Endothelial cell of umbilical vein (primary cell): ENCODE measurements around the gene QRICH2. TPM values are rescaled to one million over a fixed set of nuclear protein-coding genes. Genes with fewer than 3 reads are reported as not detected.

ENCODE experiments used
- BruUV-seq: library from RNA; stranded (reverse); fragments of 400-500 nt; replicated peaks from 2 replicates; lab custom pipeline; 2021; lab: Mats Ljungman, UMichigan
- CTCF ChIA-PET: fragments of 300-600, 350-600 bp; sonication (Branson Sonifier 250); formaldehyde crosslinking; loops from one replicate; lab custom pipeline; 2021; ENCODE audit warnings: antibody characterized with exemption, inconsistent platforms; lab: Charles Lee
- POLR2A ChIA-PET: fragments of 300-600, 350-600 bp; sonication (Branson Sonifier 250); formaldehyde crosslinking; loops from one replicate; lab custom pipeline; 2021; ENCODE audit warnings: antibody characterized with exemption, inconsistent platforms; lab: Charles Lee
- DNase-seq: peaks from one replicate; pipeline ENCODE4 v3.0.0-alpha.2; 2011; ENCODE audit warnings: low read depth, low spot score
- FAIRE-seq: peaks from 2 replicates; lab custom pipeline; 2011; peaks lifted over from hg19 to GRCh38; lab: Jason Lieb, UNC
- H2AFZ ChIP-seq: 2 replicates; pipeline ENCODE4 v1.6.0; 2012; ENCODE audit warnings: low read depth, low read length, control low read depth, inconsistent platforms
- H3K27ac ChIP-seq: 2 replicates; pipeline ENCODE4 v1.5.1; 2011; ENCODE audit warnings: low read depth, mild to moderate bottlenecking, control low read depth, low read length, moderate library complexity; ENCODE audit not compliant: insufficient read depth
- H3K27me3 ChIP-seq, 2 experiments: 2 replicates each; pipeline versions ENCODE4 v1.6.0 to v1.6.1; 2011; ENCODE audit warnings: low read length in 2 of 2, mixed read lengths in 1 of 2; ENCODE audit not compliant: control insufficient read depth in 2 of 2, insufficient read depth in 2 of 2
- H3K36me3 ChIP-seq, 2 experiments: 2 replicates in 1 of 2; 3 replicates in 1 of 2; pipeline ENCODE4 v1.5.1; 2011; ENCODE audit warnings: low read length in 2 of 2, mild to moderate bottlenecking in 1 of 2, moderate library complexity in 1 of 2; ENCODE audit not compliant: control insufficient read depth in 2 of 2, insufficient read depth in 2 of 2; ENCODE audit errors: extremely low read depth in 1 of 2
- H3K4me1 ChIP-seq: 3 replicates; pipeline ENCODE4 v1.5.1; 2011; ENCODE audit warnings: mild to moderate bottlenecking, low read length; ENCODE audit not compliant: control insufficient read depth, insufficient read depth; ENCODE audit errors: extremely low read depth
- H3K4me2 ChIP-seq: 2 replicates; pipeline ENCODE4 v1.6.1; 2011; ENCODE audit warnings: low read length, control low read depth, mixed read lengths; ENCODE audit not compliant: insufficient read depth
- H3K4me3 ChIP-seq, 3 experiments: fragments of 200-600 bp in 1 of 3; sonication (generic), shearing (Covaris generic) in 1 of 3; replicated peaks in 1 of 3; 2 replicates each; pipeline ENCODE4 v1.5.1; 2011 to 2016; ENCODE audit warnings: control low read depth in 3 of 3, low read length in 3 of 3, mild to moderate bottlenecking in 2 of 3, inconsistent platforms in 1 of 3, low read depth in 1 of 3, moderate library complexity in 1 of 3; ENCODE audit not compliant: insufficient read depth in 1 of 3
- H3K79me2 ChIP-seq: 2 replicates; pipeline ENCODE4 v1.6.0; 2012; ENCODE audit warnings: low read length, inconsistent platforms; ENCODE audit not compliant: control insufficient read depth, insufficient read depth
- H3K9ac ChIP-seq: replicated peaks from 2 replicates; pipeline ENCODE3; 2011; ENCODE audit warnings: low read length, control low read depth; ENCODE audit not compliant: insufficient read depth; ENCODE audit errors: extremely low read depth
- H3K9me1 ChIP-seq: replicated peaks from 3 replicates; pipeline ENCODE4 v1.6.0; 2011; ENCODE audit warnings: mild to moderate bottlenecking, low read length; ENCODE audit not compliant: control insufficient read depth, insufficient read depth; ENCODE audit errors: extremely low read depth
- H3K9me3 ChIP-seq: replicated peaks from 2 replicates; pipeline ENCODE4 v1.5.1; 2012; ENCODE audit warnings: low read length, inconsistent platforms; ENCODE audit not compliant: control insufficient read depth, insufficient read depth
- H4K20me1 ChIP-seq: replicated peaks from 2 replicates; pipeline ENCODE3; 2011; ENCODE audit warnings: mild to moderate bottlenecking, low read length; ENCODE audit not compliant: control insufficient read depth, insufficient read depth; ENCODE audit errors: extremely low read depth
- CTCF ChIP-seq, 2 donors: IDR thresholded peaks; 1 replicate in 1 of 2; 2 replicates in 1 of 2; pipeline ENCODE4 v1.5.1; 2011; ENCODE audit warnings: low read length in 2 of 2, mild to moderate bottlenecking in 2 of 2, moderate library complexity in 2 of 2, control low read depth in 1 of 2, inconsistent platforms in 1 of 2, low read depth in 1 of 2; ENCODE audit not compliant: insufficient read depth in 1 of 2; ENCODE audit errors: extremely low read depth in 1 of 2
- EZH2 ChIP-seq: IDR thresholded peaks from 2 replicates; pipeline ENCODE4 v1.6.1; 2012; ENCODE audit warnings: borderline replicate concordance, low read depth, mild to moderate bottlenecking, moderate library complexity, low read length, inconsistent platforms; ENCODE audit not compliant: severe bottlenecking
- FOS ChIP-seq: IDR thresholded peaks from 2 replicates; pipeline ENCODE4 v1.6.1; 2011; ENCODE audit warnings: mild to moderate bottlenecking, low read length, moderate library complexity, borderline replicate concordance; ENCODE audit not compliant: insufficient read depth
- GATA2 ChIP-seq: IDR thresholded peaks from 2 replicates; pipeline ENCODE4 v1.7.0; 2011; ENCODE audit warnings: low read depth, mild to moderate bottlenecking, moderate library complexity, mixed read lengths, low read length; ENCODE audit not compliant: insufficient read length, insufficient read depth
- JUN ChIP-seq: IDR thresholded peaks from 2 replicates; pipeline ENCODE4 v1.6.1; 2011; ENCODE audit warnings: borderline replicate concordance, low read depth; ENCODE audit not compliant: insufficient read length, insufficient read depth
- MAX ChIP-seq: IDR thresholded peaks from 2 replicates; pipeline ENCODE4 v1.6.1; 2011; ENCODE audit not compliant: insufficient read depth, insufficient read length
- MYC ChIP-seq: IDR thresholded peaks from one replicate; pipeline ENCODE4 v1.6.1; 2011; ENCODE audit warnings: mild to moderate bottlenecking, low read depth, low read length
- POLR2A ChIP-seq: IDR thresholded peaks from 2 replicates; pipeline ENCODE4 v1.6.1; 2012; ENCODE audit warnings: low read depth, mild to moderate bottlenecking, control low read depth, low read length
- POLR2AphosphoS5 ChIP-seq: IDR thresholded peaks from 2 replicates; pipeline ENCODE4 v1.6.1; 2012; ENCODE audit warnings: low read depth, mild to moderate bottlenecking, control low read depth, low read length, moderate library complexity; ENCODE audit not compliant: insufficient read depth
- dilution Hi-C: fragments of 300-500 bp; cut with MboI; formaldehyde crosslinking; loops from one replicate; pipeline ENCODE4 v1.15.0; 2019; ENCODE audit warnings: low sequenced_read_pairs; ENCODE audit not compliant: extremely low pct_ligation_motif_present
- intact Hi-C: fragments of 100-400 bp; cut with micrococcal nuclease; formaldehyde crosslinking; loops from one replicate; pipeline ENCODE4 v1.10.0; 2022
- polyA plus RNA-seq, 4 experiments: library from polyadenylated mRNA; depleted of rRNA in 3 of 4; stranded (reverse) in 3 of 4; unstranded in 1 of 4; fragments of >200 nt; gene quantifications; 2 replicates each; pipeline versions ENCODE4 v1.2.1 to v1.2.3, GENCODE V29; 2011 to 2012; ENCODE audit warnings: missing spikeins in 1 of 4
- total RNA-seq: library from RNA; stranded (reverse); gene quantifications from 2 replicates; pipeline ENCODE4 v1.2.3, GENCODE V29; 2021

Gene QRICH2
- total and polyA plus RNA-seq, 2 donors (not counting 3 experiments of a cell fraction or from before 2014, with no cell fraction given): 6.7 to 9.6 TPM

GRCh38 chr17:76248013-76248782, 59.9 kb downstream of the QRICH2 start:
- POLR2A ChIA-PET: no interaction called here
- no peaks in the 10 kb centered on the region for H4K20me1 ChIP-seq
- H3K4me1 ChIP-seq: peaks cover 10% of the 10 kb centered on the region
- intact Hi-C loops: loop anchor here (2.0 kb wide), 1 partner anchor 31 kb away; no protein-coding TSS in a partner anchor
- H3K9me1 ChIP-seq: no peaks in the 10 kb centered on the region
- DNase-seq (peak; percentile 39), FAIRE-seq (no peak)
- peaks cover 14 to 16% of the 10 kb centered on the region in 2 experiments for H3K27me3 ChIP-seq
- TF ChIP-seq CTCF (IDR thresholded peaks at IDR 0.05; ENCODE audit: extremely low read depth in 1 of 2, insufficient read depth in 1 of 2, low read depth in 1 of 2, low read length in 2 of 2) (peak in 1 of 2 donors; percentile 10), EZH2 (no peak)
- H3K9me3 ChIP-seq: no peaks in the 10 kb centered on the region
- H3K4me2 ChIP-seq: no peak overlapping the region
- dilution Hi-C loops: no loop called here
- no TSS peak for BruUV-seq
- no peak overlapping the region for H2AFZ ChIP-seq
- no peak overlapping the region for H3K9ac ChIP-seq
- no peak overlapping the region for H3K4me3 ChIP-seq
- H3K27ac ChIP-seq: no peak overlapping the region
- CTCF ChIA-PET: interaction anchor here (0.6 to 7.2 kb wide), 13 partner anchors 9 to 358 kb away, joined by 3 to 125 read pairs (median 5); no protein-coding TSS in a partner anchor
- H3K36me3 ChIP-seq: no peaks in the 10 kb centered on the region
- H3K79me2 ChIP-seq: no peaks in the 10 kb centered on the region

GRCh38 chr17:76247304-76247703, 60.8 kb downstream of the QRICH2 start:
- H3K4me2 ChIP-seq: no peak overlapping the region
- H4K20me1 ChIP-seq: no peaks in the 10 kb centered on the region
- no peak for FAIRE-seq
- no peak overlapping the region for H3K4me3 ChIP-seq
- no peaks in the 10 kb centered on the region for H3K79me2 ChIP-seq
- H2AFZ ChIP-seq: no peak overlapping the region
- H3K4me1 ChIP-seq: peaks cover 8% of the 10 kb centered on the region
- no peak overlapping the region for H3K27ac ChIP-seq
- no TSS peak for BruUV-seq
- no peaks in the 10 kb centered on the region for H3K36me3 ChIP-seq
- H3K27me3 ChIP-seq: peaks cover 21 to 24% of the 10 kb centered on the region in 2 experiments
- CTCF ChIA-PET: interaction anchor here (1.2 to 7.2 kb wide), 5 partner anchors 12 to 65 kb away, joined by 5 to 125 read pairs (median 5); no protein-coding TSS in a partner anchor
- intact Hi-C loops: no loop called here
- no peaks in the 10 kb centered on the region for H3K9me3 ChIP-seq
- no peak overlapping the region for H3K9ac ChIP-seq
- dilution Hi-C loops: no loop called here
- POLR2A ChIA-PET: interaction anchor here (0.8 kb wide), 1 partner anchor 19 kb away, joined by 3 read pairs; no protein-coding TSS in a partner anchor
- DNase-seq: no peak
- no peak for TF ChIP-seq POLR2A
- no peak for TF ChIP-seq JUN
- TF ChIP-seq MYC: no peak
- TF ChIP-seq CTCF (IDR thresholded peaks at IDR 0.05; ENCODE audit: extremely low read depth in 1 of 2, insufficient read depth in 1 of 2, low read depth in 1 of 2, low read length in 2 of 2): no peak
- no peak for TF ChIP-seq FOS
- no peak for TF ChIP-seq GATA2
- no peak for TF ChIP-seq MAX
- TF ChIP-seq EZH2: no peak
- TF ChIP-seq POLR2AphosphoS5: no peak
- H3K9me1 ChIP-seq: no peaks in the 10 kb centered on the region
